Measurements from ENCODE around the gene HACD3.

Gene HACD3

DNA sequence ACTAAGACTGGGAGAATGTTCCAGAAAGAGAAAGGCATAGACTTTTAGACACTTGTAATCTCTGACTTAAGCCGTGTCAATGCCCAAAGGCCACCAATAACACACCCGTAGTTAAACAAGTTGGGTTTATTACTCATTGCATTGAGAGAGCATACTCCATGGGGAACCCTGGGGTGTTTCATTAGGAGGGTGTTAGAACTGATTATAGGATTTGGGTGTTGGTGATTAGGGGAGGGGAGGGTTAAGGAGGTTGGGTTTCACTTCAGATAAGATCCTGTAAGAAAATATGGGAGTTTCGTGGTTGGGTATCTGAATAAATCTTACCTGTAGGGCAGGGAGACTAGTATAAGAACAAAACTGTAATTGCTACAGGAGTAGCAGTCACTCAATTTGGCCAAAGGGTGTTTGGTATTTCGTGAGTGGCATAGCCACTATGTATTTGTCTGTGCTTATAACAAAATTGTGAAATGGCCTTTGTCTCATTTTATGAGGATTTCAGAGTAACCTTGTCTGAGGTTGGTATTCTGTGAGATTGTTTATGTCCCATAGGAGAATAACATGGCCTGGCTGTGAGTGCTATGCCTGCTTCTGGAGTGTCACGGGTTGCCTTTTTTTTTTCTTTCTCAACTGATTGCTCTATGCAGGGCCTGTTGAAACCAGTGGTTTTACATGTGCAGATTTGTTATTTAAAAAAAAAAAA, 2.9 kb downstream of the HACD3 start:
- H3K27me3 ChIP-seq (replicated peaks; ENCODE audit: insufficient read depth, low read length) = no peaks in the 10 kb centered on the region
- peaks cover 10% of the 10 kb centered on the region; the same call in 1 of the 2 replicates for H4K20me1 ChIP-seq (ENCODE audit: insufficient read depth, low read length)
- no peak for DNase-seq
- no peaks in the 10 kb centered on the region; the same call in 1 of the 2 replicates for H3F3A ChIP-seq (ENCODE audit: insufficient read depth, low read length)
- H3K27ac ChIP-seq (ENCODE audit: low read length) = no peak overlapping the region
- no peaks in the 10 kb centered on the region for H3K36me3 ChIP-seq (replicated peaks; ENCODE audit: insufficient read depth, low read length)
- 0 out of 2 replicates have a peak, but pooled peaks cover 6% of the 10 kb centered on the region for H3K4me1 ChIP-seq (ENCODE audit: low read length)
- no peak overlapping the region for H3K9ac ChIP-seq (ENCODE audit: low read length)
- H2AFZ ChIP-seq (ENCODE audit: low read length) = no peak overlapping the region
- H3K79me2 ChIP-seq (ENCODE audit: low read length) = peaks cover 74% of the 10 kb centered on the region
- no peak overlapping the region for H3K4me3 ChIP-seq (ENCODE audit: low read length)
- no peak for TF ChIP-seq CTCF (IDR thresholded peaks at IDR 0.05; ENCODE audit: low read length)
- TF ChIP-seq EZH2 (optimal IDR thresholded peaks at IDR 0.05; ENCODE audit: low read depth, low read length) = no peak
- TF ChIP-seq EZH2phosphoT487 (IDR thresholded peaks at IDR 0.05; ENCODE audit: low read length) = no peak
- no peaks in the 10 kb centered on the region for H3K9me3 ChIP-seq (replicated peaks; ENCODE audit: insufficient read depth, low read length)
- no peaks in the 10 kb centered on the region for H3K9me2 ChIP-seq (replicated peaks; ENCODE audit: insufficient read depth, low read length)
- no peak overlapping the region for H3K4me2 ChIP-seq (ENCODE audit: low read depth, low read length)

- no peak for DNase-seq
- Histone ChIP-seq H3K27ac (ENCODE audit: low read length) (no peak overlapping the region), H4K20me1 (ENCODE audit: insufficient read depth, low read length) (peaks cover 10% of the 10 kb centered on the region; the same call in 1 of the 2 replicates), H3K27me3 (replicated peaks; ENCODE audit: insufficient read depth, low read length) (no peaks in the 10 kb centered on the region), H3K36me3 (replicated peaks; ENCODE audit: insufficient read depth, low read length) (no peaks in the 10 kb centered on the region), H2AFZ (ENCODE audit: low read length) (no peak overlapping the region), H3K4me1 (ENCODE audit: low read length) (0 out of 2 replicates have a peak, but pooled peaks cover 6% of the 10 kb centered on the region), H3F3A (ENCODE audit: insufficient read depth, low read length) (no peaks in the 10 kb centered on the region; the same call in 1 of the 2 replicates), H3K9ac (ENCODE audit: low read length) (no peak overlapping the region), H3K9me3 (replicated peaks; ENCODE audit: insufficient read depth, low read length) (no peaks in the 10 kb centered on the region), H3K4me3 (ENCODE audit: low read length) (no peak overlapping the region), H3K4me2 (ENCODE audit: low read depth, low read length) (no peak overlapping the region), H3K9me2 (replicated peaks; ENCODE audit: insufficient read depth, low read length) (no peaks in the 10 kb centered on the region), H3K79me2 (ENCODE audit: low read length) (peaks cover 94% of the 10 kb centered on the region)
- TF ChIP-seq EZH2phosphoT487 (IDR thresholded peaks at IDR 0.05; ENCODE audit: low read length) (no peak), CTCF (IDR thresholded peaks at IDR 0.05; ENCODE audit: low read length) (no peak), EZH2 (optimal IDR thresholded peaks at IDR 0.05; ENCODE audit: low read depth, low read length) (no peak)
Measured at GRCh38 chr15:65535192-65535591, 4.9 kb downstream of the HACD3 start.

DNA sequence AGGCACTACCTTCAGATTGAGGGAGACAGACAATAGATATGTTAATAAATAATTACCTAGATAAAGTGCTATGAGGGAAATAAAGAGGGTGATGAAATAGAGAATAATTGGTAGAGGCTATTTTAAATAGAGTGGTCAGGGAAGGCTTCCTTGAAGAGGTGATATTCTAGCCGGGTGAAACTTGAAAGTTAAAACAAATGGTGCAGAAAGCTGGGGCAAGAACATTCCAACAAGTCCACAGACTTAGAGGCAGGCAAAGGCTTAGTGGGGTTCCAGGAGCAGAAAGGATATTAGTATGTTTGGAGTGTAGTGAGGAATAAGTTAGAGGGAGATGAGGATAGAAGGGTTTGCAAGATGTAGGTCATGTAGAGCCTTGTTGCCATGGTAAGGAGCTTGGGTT, 10.1 kb downstream of the HACD3 start:
- Histone ChIP-seq H3K27ac (ENCODE audit: low read length) (no peak overlapping the region), H3K4me3 (ENCODE audit: low read length) (no peak overlapping the region), H3K9ac (ENCODE audit: low read length) (no peak overlapping the region), H3K4me2 (ENCODE audit: low read depth, low read length) (no peak overlapping the region), H3K79me2 (ENCODE audit: low read length) (peaks cover 92% of the 10 kb centered on the region), H4K20me1 (ENCODE audit: insufficient read depth, low read length) (peaks cover under 1% of the 10 kb centered on the region; the same call in 1 of the 2 replicates), H3K27me3 (replicated peaks; ENCODE audit: insufficient read depth, low read length) (no peaks in the 10 kb centered on the region), H3K4me1 (ENCODE audit: low read length) (no peaks in the 10 kb centered on the region), H3K9me2 (replicated peaks; ENCODE audit: insufficient read depth, low read length) (no peaks in the 10 kb centered on the region), H2AFZ (ENCODE audit: low read length) (no peak overlapping the region), H3F3A (ENCODE audit: insufficient read depth, low read length) (no peaks in the 10 kb centered on the region), H3K9me3 (replicated peaks; ENCODE audit: insufficient read depth, low read length) (no peaks in the 10 kb centered on the region), H3K36me3 (replicated peaks; ENCODE audit: insufficient read depth, low read length) (no peaks in the 10 kb centered on the region)
- TF ChIP-seq EZH2phosphoT487 (IDR thresholded peaks at IDR 0.05; ENCODE audit: low read length) (no peak), CTCF (IDR thresholded peaks at IDR 0.05; ENCODE audit: low read length) (no peak), EZH2 (optimal IDR thresholded peaks at IDR 0.05; ENCODE audit: low read depth, low read length) (no peak)
- no peak for DNase-seq
